ENCODE results near the gene GNB3. TPM values are rescaled to one million over a fixed set of nuclear protein-coding genes. Genes with fewer than 3 reads are reported as not detected.

Gene GNB3
- total RNA-seq, result 4.5 TPM

DNA sequence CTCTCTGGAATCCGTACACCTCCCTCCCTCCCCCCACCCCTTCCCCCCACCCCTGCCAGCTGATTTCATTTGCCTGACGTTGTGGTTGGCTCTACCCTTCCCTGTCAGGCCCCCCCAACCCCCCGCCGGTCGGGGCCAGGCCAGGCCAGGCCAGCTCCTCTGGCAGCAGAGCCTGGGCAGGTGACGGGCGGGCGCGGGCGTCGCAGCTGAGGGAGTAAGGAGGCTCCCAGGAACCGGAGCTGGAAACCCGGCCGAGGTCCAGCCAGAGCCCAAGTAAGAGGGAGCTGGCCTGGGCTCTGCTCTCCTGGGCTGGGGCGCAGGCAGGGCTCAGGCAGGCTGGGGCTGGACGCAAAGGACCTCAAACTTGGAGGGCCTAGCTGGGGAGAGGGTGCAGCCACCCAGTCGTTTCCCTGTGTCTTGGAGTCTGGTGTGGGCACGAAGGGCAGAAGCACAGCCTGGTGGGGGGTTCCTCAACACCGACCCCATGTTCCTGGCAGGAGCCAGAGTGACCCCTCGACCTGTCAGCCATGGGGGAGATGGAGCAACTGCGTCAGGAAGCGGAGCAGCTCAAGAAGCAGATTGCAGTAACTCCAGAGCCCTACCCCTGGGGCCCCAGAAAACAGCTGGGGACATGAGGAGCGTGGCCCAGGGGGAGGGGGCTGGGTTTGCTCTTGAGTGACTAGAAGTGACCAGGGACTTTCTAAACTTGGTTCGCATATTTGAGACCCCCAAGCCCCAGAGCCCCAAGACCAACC is at the start of gene GNB3:
Gene GNB3, plus strand, starts transcription at position 165 of the 755 bp plus-strand sequence. Its CDS starts 363 bp downstream, at position 528.
- DNase-seq (ENCODE audit: low spot score), result no peak

DNA sequence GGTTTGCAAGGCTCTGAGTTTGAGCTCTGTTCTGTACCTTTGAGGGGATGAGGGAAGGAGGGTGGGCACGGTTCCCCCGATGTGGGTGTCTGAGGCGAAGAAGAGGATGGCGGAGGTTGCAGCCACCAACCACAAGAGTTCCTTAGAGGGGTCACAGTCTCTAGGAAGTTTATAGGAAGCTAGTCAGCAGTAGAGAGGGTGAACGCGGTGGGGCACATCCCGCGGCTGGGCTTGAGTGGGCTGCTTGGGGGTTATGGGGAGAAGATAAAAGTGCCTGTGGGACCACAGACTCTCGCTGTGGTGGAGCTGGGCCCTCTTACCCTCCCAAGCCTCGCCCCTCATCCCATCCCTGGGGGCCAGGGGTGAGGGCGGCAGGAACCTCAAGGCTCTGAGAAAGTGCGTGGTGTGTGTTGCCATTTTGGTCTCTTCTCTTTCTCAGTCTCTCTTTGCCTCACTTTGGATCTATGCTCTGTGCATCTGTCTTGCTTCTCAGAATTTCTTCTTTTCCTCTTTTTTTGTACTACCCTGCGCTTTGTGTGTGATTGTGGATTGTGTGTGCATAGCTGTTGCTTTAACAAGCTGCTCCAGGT is 48.7 kb upstream of the GNB3 start:
- DNase-seq (ENCODE audit: low spot score), result no peak

DNA sequence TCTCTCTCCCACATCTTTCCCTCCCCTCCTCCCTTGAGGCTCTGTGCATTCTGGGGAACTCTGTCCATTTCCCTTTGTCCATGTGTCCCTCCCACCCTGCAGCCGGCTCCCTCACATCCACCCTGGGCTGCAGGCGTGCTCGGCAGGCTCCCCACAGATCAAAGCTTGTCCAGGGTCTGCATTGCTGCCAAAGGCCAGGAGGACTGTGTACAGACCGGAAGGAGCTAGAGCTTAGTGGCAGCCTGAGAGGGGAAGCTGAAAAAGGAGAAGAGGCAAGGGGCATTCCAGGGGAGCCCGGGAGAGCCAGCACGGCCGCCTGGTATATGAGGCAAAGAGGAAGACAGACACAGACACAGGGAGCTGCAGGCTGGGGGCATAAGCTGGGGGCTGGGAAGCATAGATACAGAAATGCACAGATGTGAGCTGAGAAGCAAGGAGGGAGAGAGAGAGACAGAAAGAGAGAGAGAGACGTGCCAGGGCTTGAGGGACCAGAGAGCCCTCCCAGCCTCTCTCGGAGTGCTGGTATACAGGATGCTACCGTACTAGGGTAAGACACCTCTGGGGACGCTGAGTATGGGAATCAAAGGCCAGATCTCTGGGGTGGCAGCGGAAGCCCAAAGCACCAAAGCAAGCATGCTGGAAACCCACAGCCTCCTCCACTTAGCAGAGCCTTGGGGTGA is 48.1 kb upstream of the GNB3 start:
- DNase-seq (ENCODE audit: low spot score), result no peak

DNA sequence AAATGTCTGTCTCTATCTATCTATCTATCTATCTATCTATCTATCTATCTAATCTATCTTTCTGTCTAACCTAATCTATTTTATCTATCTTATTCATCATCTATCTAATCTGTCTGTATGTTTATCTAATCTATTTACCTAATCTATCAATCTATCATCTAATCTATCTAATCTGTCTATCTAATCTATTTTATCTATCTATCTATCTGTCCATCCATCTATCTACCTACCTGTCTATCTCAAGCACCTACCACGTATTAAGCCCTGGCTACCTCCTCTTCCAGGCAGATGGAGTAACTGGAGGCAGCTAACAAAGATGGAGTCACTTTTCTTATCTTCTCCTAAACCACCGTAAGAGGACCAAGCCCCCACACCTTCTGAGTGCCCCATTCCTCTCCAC is 45.6 kb upstream of the GNB3 start:
- DNase-seq (ENCODE audit: low spot score), result no peak

DNA sequence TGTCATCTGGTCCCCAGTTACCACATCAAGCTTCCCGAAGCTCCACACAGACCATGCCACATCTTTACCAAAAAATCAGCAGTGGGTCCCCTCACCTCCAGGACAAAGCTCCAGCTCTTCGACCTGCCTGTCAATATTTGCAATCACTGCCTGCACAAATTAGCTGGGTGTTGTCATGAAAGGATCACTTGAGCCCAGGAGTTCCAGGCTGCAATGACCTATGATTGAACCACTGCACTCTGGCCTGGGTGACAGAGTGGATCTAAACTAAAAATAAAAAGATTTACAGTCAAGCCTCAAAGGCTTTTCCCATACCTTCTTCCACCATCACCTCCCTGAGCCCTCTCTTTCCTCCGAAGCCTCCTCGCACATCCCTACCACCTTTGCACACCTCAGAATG is 44.1 kb upstream of the GNB3 start:
- no peak for DNase-seq (ENCODE audit: low spot score)

DNA sequence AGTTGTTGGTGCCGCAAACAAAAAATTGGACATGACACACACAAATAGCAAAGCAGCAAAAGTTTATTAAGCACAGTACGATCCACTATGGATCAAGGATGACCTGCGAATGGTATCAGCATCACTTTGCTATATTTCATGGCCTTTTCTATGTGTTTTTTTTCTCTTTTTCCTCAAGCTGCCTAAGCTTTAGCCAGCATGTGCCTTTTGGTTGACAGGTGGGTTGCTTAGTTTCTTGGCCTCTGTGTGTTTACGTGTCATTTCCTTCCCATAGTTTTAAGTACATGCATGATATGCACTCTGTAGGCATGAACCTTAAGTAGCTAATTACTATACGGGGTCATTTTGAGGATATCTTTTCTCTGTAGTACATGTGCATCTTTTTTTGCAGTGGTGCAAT is 41.6 kb upstream of the GNB3 start:
- DNase-seq (ENCODE audit: low spot score), result no peak

DNA sequence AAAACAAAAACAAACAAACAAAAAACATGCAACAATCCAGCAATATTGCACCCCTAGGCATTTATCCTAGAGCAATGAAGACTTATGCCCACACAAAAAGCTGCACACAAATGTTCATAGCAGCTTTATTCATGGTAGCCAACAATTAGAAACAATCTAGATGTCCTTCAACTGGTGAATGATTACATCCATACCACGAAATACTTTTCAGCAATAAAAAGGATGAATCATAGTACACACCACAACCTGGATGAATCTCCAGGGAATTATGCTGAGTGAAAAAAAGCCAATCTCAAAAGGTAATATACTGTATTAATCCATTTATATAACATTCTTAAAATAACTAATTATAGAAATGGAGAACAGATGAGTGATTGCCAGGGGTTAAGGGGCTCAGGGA is 33.6 kb upstream of the GNB3 start:
- DNase-seq (ENCODE audit: low spot score), result no peak

DNA sequence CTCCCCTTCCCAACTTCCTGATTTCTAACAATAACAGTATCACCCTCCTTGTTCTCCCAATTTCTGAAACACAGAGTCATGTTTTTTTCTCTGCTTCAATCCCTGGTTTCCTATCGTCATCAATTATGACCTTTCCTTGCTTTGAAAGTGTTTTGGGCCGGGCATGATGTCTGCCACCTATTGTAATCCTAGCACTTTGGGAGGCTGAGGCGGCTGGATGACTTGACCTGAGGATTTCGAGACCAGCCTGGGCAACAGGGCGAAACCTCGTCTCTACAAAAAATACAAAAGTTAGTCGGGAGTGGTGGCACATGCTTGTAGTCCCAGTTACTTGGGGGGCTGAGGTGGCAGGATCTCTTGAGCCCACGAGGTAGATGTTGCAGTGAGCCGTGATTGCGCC is 31.7 kb upstream of the GNB3 start:
- DNase-seq (ENCODE audit: low spot score), result no peak

DNA sequence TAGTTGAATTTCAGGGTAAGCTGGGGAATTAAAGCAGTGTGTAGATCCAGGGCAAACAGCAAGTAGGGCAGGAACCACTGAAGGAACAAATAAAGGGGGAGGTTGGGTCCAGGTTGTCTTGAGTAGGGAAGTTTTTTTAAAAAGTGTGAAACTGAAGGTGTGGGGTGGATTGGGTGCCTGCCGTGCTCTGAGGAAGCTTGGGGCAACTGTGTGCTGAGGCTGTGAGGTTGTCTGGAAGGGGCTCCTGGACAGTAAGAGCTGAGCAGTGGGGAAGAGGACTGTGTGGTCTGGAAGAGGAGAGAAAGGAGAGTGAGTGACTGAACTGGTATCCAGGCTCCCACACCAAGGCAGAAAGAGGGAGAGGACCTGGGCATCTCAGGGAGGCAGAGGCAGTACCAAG is 30.0 kb upstream of the GNB3 start:
- no peak for DNase-seq (ENCODE audit: low spot score)

DNA sequence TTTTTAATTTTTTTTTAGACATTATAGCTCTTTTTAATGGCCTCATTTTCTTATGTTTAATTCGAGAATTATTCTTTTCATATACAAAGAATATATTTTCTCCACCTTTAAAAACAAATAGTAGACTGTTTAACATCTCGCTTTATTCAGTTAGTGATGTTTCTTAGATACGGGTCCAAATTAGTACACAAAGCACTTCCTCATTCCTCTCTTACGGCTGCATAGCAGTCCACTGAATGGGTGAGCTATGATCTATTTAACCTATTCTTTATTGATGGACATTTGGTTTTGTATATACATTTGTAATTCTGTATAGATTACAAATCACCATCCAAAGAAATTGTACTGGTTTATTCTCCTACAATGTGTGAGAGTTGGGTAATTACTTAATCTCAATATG is 27.4 kb upstream of the GNB3 start:
- DNase-seq (ENCODE audit: low spot score), result no peak

DNA sequence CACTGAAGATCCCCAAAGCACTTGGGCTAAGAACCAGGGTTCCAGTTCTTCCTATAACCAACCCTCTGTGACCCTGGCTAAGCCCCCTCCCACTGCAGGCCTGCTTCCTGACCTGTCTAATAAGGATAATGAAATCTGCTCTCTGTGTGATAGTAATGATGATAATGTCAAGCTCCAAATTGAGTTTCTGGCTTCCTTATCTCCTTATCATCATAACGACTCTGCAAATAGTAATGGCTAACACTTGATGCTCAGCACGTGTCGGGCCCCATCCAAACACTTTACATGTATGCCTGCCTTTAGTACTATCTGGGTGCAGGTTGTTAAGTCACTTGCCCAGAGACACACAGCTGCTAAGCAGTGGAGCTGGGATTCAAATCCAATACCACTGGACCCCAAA is 24.1 kb upstream of the GNB3 start:
- DNase-seq (ENCODE audit: low spot score), result no peak

DNA sequence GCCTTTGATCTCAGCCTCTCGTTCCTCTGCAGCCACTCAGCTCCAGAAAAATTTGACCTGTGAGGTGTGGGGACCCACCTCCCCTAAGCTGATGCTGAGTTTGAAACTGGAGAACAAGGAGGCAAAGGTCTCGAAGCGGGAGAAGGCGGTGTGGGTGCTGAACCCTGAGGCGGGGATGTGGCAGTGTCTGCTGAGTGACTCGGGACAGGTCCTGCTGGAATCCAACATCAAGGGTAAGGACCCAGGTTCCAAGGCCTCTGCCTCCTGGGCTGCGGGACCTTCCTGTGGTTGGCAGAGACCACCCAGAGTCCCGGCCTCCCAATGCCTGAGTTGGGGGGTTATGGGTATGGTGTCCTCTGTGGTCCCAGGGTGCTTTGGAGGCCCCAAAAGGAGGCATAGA is 23.6 kb upstream of the GNB3 start:
- DNase-seq (ENCODE audit: low spot score), result no peak

DNA sequence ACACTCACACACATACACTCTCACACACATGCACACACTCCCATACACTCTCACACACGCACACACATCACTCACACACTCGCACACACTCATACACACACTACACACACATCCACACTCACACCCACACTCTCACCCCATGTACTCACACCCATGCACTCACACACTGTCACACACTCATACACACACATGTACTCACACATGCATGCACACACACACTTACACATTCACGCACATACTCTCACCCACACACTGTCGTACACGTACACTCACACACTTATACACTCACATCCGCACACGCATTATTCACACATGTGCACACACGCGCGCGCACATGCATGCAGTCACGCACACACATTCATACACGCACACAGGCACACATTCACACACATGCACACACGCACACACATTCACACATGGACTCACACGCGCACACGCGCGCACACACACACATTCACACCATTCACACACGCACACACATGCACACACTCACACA is 23.0 kb upstream of the GNB3 start:
- DNase-seq (ENCODE audit: low spot score), result no peak

DNA sequence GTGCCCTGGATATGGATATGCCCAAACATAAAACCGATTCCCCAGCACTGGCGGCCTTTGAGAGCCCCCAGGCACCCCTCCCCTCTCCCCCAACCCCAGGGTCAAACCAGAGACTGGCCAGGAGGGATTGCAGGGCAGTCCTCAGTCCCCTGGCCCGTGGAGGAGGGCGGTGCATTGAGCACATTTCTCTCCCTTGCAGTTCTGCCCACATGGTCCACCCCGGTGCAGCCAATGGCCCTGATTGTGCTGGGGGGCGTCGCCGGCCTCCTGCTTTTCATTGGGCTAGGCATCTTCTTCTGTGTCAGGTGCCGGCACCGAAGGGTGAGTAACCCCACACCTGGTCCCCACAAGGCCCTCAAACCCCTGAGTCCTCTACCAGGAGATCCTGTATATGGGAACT is 22.5 kb upstream of the GNB3 start:
- DNase-seq (ENCODE audit: low spot score), result no peak

DNA sequence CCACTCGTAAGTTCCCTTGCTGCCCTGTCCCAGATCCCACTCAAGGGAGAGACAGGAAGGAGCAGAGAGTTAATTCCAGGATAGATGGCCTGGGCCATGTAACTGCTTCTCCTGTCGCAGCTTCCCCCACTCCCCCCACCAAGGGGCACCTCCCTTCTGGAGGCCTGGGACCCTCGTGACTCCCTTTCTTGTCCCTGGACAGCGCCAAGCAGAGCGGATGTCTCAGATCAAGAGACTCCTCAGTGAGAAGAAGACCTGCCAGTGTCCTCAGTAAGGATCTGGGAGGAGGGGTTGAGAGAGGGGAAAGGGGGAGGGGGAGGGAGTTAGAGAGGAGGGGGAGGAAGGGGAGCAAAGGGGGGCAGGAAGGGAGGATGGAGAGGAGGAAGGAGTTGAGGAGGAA is 22.1 kb upstream of the GNB3 start:
- no peak for DNase-seq (ENCODE audit: low spot score)

DNA sequence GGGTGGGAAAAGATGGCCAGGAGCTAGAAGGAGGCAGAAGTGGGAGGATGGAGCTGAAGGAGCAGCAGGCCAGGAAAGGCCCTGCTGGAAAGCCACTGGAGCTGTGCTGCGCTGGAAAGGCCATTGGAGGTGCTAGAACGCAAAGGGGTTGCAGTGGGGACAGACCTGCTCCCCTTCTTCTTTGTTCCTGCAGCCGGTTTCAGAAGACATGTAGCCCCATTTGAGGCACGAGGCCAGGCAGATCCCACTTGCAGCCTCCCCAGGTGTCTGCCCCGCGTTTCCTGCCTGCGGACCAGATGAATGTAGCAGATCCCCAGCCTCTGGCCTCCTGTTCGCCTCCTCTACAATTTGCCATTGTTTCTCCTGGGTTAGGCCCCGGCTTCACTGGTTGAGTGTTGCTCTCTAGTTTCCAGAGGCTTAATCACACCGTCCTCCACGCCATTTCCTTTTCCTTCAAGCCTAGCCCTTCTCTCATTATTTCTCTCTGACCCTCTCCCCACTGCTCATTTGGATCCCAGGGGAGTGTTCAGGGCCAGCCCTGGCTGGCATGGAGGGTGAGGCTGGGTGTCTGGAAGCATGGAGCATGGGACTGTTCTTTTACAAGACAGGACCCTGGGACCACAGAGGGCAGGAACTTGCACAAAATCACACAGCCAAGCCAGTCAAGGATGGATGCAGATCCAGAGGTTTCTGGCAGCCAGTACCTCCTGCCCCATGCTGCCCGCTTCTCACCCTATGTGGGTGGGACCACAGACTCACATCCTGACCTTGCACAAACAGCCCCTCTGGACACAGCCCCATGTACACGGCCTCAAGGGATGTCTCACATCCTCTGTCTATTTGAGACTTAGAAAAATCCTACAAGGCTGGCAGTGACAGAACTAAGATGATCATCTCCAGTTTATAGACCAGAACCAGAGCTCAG is 21.4 kb upstream of the GNB3 start:
- DNase-seq (ENCODE audit: low spot score), result no peak

DNA sequence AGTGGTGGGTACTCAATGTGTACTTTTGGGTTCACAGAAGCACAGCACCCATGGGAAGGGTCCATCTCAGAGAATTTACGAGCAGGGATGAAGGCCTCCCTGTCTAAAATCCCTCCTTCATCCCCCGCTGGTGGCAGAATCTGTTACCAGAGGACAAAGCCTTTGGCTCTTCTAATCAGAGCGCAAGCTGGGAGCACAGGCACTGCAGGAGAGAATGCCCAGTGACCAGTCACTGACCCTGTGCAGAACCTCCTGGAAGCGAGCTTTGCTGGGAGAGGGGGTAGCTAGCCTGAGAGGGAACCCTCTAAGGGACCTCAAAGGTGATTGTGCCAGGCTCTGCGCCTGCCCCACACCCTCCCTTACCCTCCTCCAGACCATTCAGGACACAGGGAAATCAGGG is 20.6 kb upstream of the GNB3 start:
- no peak for DNase-seq (ENCODE audit: low spot score)

DNA sequence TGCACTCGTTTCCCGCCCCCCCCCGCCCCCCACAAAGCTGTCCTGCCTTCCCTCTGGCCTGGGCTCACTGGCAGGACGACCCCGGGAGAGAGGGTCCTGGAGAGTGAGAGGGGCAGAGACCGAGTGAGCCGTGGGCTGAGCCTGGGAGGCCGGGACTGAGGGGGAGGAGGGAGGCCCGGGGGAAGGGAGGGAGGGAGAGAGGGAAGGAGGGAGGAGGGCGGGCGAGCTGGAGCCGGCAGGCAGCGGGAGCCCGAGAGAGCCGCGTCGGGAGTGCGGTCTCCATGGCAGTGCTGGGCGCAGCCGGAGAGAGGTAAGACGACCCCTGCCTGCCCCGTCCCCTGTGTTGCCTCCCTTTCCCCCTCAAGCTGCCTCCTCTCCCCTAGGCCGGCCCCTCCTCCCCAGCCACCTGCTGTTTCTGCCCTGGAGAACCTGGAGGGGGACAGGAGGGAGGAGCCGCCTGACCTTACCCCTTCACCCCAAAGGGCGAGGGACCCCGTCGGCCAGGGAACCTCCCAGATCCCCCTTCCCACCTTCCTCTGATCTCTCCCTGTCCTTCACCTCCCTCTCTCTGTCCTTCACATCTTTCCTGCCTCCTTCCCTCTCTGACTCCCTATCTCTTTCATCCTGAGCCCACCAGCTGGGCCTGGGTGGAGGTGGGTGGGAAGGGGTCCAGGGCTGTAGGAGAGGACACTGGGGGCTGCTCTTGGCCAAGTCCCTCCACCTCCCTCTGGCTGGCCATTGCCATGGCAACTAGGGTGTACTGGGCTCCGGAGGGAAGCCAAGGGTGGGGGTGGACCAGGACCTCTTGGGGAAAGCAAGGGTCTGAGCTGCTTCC is 18.9 kb upstream of the GNB3 start, which contains the start of gene GPR162:
Gene GPR162, plus strand, starts transcription at position 231 of the 835 bp plus-strand sequence. CDS start 2,078 bp downstream, outside the sequence.
- DNase-seq (ENCODE audit: low spot score), result no peak

DNA sequence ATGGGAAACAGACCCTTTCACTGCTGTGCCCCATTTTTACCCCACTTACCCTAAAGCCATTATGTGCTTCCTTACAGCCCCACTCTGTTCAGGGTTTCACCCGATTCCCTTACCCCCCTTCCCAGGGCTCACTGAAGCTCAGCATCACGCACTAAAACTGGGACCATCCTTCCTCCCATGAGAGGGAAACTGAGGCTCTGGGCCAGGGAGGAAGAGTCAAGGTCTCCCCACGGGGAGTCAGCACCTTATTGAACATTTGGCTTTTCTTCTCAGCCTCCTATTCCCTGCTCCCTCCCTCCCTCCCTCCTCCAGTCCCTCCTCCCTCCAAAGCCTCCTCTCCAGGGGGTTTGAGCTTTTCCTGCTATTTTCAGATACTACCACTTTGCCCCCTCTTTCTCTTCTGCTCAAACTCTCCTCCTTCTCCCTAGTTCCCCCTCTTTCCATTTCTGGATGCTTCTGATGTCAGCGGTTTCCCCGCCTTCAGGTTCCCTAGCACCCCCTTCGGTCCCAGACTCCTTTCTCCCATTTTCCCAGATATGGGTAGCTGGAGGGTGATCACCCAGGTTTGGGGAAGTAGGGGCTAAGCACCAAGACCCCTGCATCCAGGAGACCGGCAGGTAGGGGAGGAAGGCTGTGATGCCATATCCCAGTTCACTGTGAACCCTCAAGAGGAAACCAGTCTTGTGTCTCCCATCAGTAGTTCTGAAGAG is 18.1 kb upstream of the GNB3 start:
- DNase-seq (ENCODE audit: low spot score), result no peak

Data from ureter (tissue), 1 donor.